SH-SY5Y (cell line): ENCODE results near the gene RABGEF1.

Source experiments
- GATA2 ChIP-seq: IDR thresholded peaks from 2 replicates; pipeline ENCODE4 v1.6.1; 2011; ENCODE audit warnings: mild to moderate bottlenecking, low read depth, low read length
- GATA3 ChIP-seq: IDR thresholded peaks from 2 replicates; pipeline ENCODE4 v1.6.1; 2011; ENCODE audit warnings: low read depth, mild to moderate bottlenecking, low read length, moderate library complexity

GRCh38 chr7:66766041-66766440 is 25.5 kb downstream of the RABGEF1 start:
- TF ChIP-seq GATA2 (no peak), GATA3 (no peak)
